HCT116 (cell line): ENCODE measurements around the gene FAM20C. TPM values are rescaled to one million over a fixed set of nuclear protein-coding genes. Genes with fewer than 3 reads are reported as not detected.

Source experiments
- ATAC-seq: fragments of 200-7000 bp; cut with Tn5 transposase; 2 replicates; pipeline ENCODE4 v1.9.1; 2020; ENCODE audit warnings: mild to moderate bottlenecking, moderate library complexity
- BruUV-seq: library from RNA; stranded (reverse); fragments of 400-500 nt; replicated peaks from 2 replicates; lab custom pipeline; 2021; lab: Mats Ljungman, UMichigan
- CTCF ChIA-PET: fragments of 300-600 bp; sonication (Branson Sonifier 250); formaldehyde crosslinking; loops from one replicate; lab custom pipeline; 2021; ENCODE audit warnings: antibody characterized with exemption; lab: Charles Lee
- POLR2A ChIA-PET: fragments of 300-600, 350-600 bp; sonication (Branson Sonifier 250); formaldehyde crosslinking; loops from one replicate; lab custom pipeline; 2021; ENCODE audit warnings: antibody characterized with exemption; lab: Charles Lee
- RAD21 ChIA-PET, 2 experiments: fragments of 300-600 bp; sonication (Branson Sonifier 250); formaldehyde crosslinking; loops; one replicate each; lab custom pipeline; 2023; ENCODE audit warnings: low total read pairs in 2 of 2; ENCODE audit not compliant: uncharacterized antibody in 2 of 2, unreplicated experiment in 2 of 2, low non-redundant PET in 1 of 2; lab: Charles Lee
- DNase-seq: peaks from one replicate; pipeline ENCODE4 v3.0.0-alpha.2; 2010; ENCODE audit warnings: low read depth, low spot score
- H2AFZ ChIP-seq: fragments of 200-600 bp; shearing (Covaris generic), sonication (generic); 2 replicates; pipeline ENCODE4 v1.6.1; 2017; ENCODE audit warnings: low read depth, mixed run types, mixed read lengths, antibody characterized with exemption, low read length; ENCODE audit not compliant: poor library complexity, severe bottlenecking
- H3K27ac ChIP-seq: 2 replicates; pipeline ENCODE4 v1.5.1; 2012; ENCODE audit warnings: low read depth, low read length
- H3K27me3 ChIP-seq: fragments of 200-600 bp; sonication (generic); 2 replicates; pipeline ENCODE4 v1.6.1; 2016; ENCODE audit warnings: mixed run types, low read length, mixed read lengths; ENCODE audit not compliant: insufficient read depth
- H3K36me3 ChIP-seq, 2 experiments: fragments of 200-500 bp in 1 of 2; fragments of 200-600 bp in 1 of 2; sonication (Bioruptor generic) in 1 of 2; sonication (generic) in 1 of 2; 2 replicates each; pipeline versions ENCODE4 v1.5.1 to v1.6.1; 2014 to 2016; ENCODE audit warnings: low read length in 2 of 2, inconsistent platforms in 1 of 2, mixed read lengths in 1 of 2, mixed run types in 1 of 2; ENCODE audit not compliant: insufficient read depth in 2 of 2, control insufficient read depth in 1 of 2
- H3K4me1 ChIP-seq, 2 experiments: fragments of 200-600 bp in 1 of 2; sonication (generic) in 1 of 2; 2 replicates each; pipeline versions ENCODE4 v1.5.1 to v1.6.1; 2012 to 2017; ENCODE audit warnings: low read length in 2 of 2, inconsistent platforms in 1 of 2, mild to moderate bottlenecking in 1 of 2, mixed read lengths in 1 of 2, mixed run types in 1 of 2, moderate library complexity in 1 of 2; ENCODE audit not compliant: insufficient read depth in 2 of 2, control insufficient read depth in 1 of 2
- H3K4me2 ChIP-seq: fragments of 200-600 bp; sonication (generic); 2 replicates; pipeline ENCODE4 v1.6.1; 2017; ENCODE audit warnings: mixed run types, low read length, mixed read lengths
- H3K4me3 ChIP-seq, 2 experiments: fragments of 200-600 bp in 1 of 2; sonication (generic) in 1 of 2; replicated peaks in 1 of 2; 2 replicates each; pipeline ENCODE4 v1.5.1; 2011 to 2016; ENCODE audit warnings: low read length in 2 of 2, control low read depth in 1 of 2, low read depth in 1 of 2, mild to moderate bottlenecking in 1 of 2, mixed read lengths in 1 of 2, mixed run types in 1 of 2
- H3K79me2 ChIP-seq: fragments of 200-600 bp; sonication (generic); 2 replicates; pipeline ENCODE4 v1.6.1; 2017; ENCODE audit warnings: mild to moderate bottlenecking, mixed run types, low read length, moderate library complexity, mixed read lengths; ENCODE audit not compliant: insufficient read depth
- H3K9ac ChIP-seq: fragments of 200-600 bp; sonication (generic); 2 replicates; pipeline ENCODE4 v1.6.1; 2016; ENCODE audit warnings: low read length, mixed read lengths
- H3K9me2 ChIP-seq: fragments of 200-600 bp; sonication (generic), shearing (Covaris generic); 2 replicates; pipeline ENCODE4 v1.6.1; 2017; ENCODE audit warnings: mixed run types, mild to moderate bottlenecking, moderate library complexity; ENCODE audit not compliant: insufficient read depth
- H3K9me3 ChIP-seq, 2 experiments: fragments of 200-500 bp in 1 of 2; fragments of 200-600 bp in 1 of 2; sonication (Bioruptor generic) in 1 of 2; sonication (generic) in 1 of 2; 2 replicates each; pipeline ENCODE4 v1.6.1; 2014 to 2017; ENCODE audit warnings: low read length in 2 of 2, mixed read lengths in 2 of 2, inconsistent platforms in 1 of 2, low read depth in 1 of 2, mild to moderate bottlenecking in 1 of 2, mixed run types in 1 of 2, moderate library complexity in 1 of 2; ENCODE audit not compliant: control insufficient read depth in 1 of 2, insufficient read depth in 1 of 2
- H4K20me1 ChIP-seq: fragments of 200-600 bp; sonication (generic), shearing (Covaris generic); 2 replicates; pipeline ENCODE4 v1.6.1; 2017; ENCODE audit warnings: mixed run types, mild to moderate bottlenecking, moderate library complexity; ENCODE audit not compliant: insufficient read depth
- CEBPB ChIP-seq: IDR thresholded peaks from 2 replicates; pipeline ENCODE4 v1.6.1; 2012; ENCODE audit warnings: low read depth
- EZH2 ChIP-seq: fragments of 200-600 bp; sonication (generic); IDR thresholded peaks from 2 replicates; pipeline ENCODE4 v1.6.1; 2017; ENCODE audit warnings: antibody characterized with exemption, mixed run types
- JUND ChIP-seq: IDR thresholded peaks from 2 replicates; pipeline ENCODE4 v1.6.1; 2012
- POLR2AphosphoS5 ChIP-seq: IDR thresholded peaks from 2 replicates; pipeline ENCODE4 v1.6.1; 2011; ENCODE audit warnings: mild to moderate bottlenecking, low read depth, low read length, moderate library complexity
- SIN3A ChIP-seq: IDR thresholded peaks from 2 replicates; pipeline ENCODE4 v1.6.1; 2012; ENCODE audit warnings: low read depth
- SP1 ChIP-seq: IDR thresholded peaks from 2 replicates; pipeline ENCODE4 v1.6.1; 2012; ENCODE audit warnings: low read depth
- SRF ChIP-seq: IDR thresholded peaks from 2 replicates; pipeline ENCODE4 v1.6.1; 2012; ENCODE audit warnings: low read depth
- TCF7L2 ChIP-seq: IDR thresholded peaks from 2 replicates; pipeline ENCODE4 v1.7.0; 2011; ENCODE audit warnings: borderline replicate concordance, inconsistent platforms; ENCODE audit not compliant: insufficient read depth, insufficient read length; ENCODE audit errors: extremely low read depth
- YY1 ChIP-seq: IDR thresholded peaks from 2 replicates; pipeline ENCODE4 v1.6.1; 2011; ENCODE audit warnings: low read length, low read depth, moderate library complexity, mild to moderate bottlenecking; ENCODE audit not compliant: insufficient replicate concordance; ENCODE audit errors: extremely low read depth
- ZBTB33 ChIP-seq: IDR thresholded peaks from 2 replicates; pipeline ENCODE4 v1.6.1; 2011; ENCODE audit warnings: mild to moderate bottlenecking, low read length, moderate library complexity; ENCODE audit not compliant: insufficient replicate concordance; ENCODE audit errors: extremely low read depth
- intact Hi-C: fragments of 100-400 bp; cut with micrococcal nuclease; formaldehyde crosslinking; loops from 2 replicates; pipeline ENCODE4 v1.10.0; 2022
- total RNA-seq: library from RNA; stranded (reverse); gene quantifications from one replicate; pipeline ENCODE4 v1.2.1, GENCODE V29; 2021; ENCODE audit not compliant: unreplicated experiment

The FAM20C gene
- total RNA-seq, 1 experiment from 2014 or later = 27.1 TPM

GRCh38 chr7:304574-305409 lies 112.4 kb downstream of the FAM20C start:
- TF ChIP-seq SP1 = no peak
- TF ChIP-seq TCF7L2 = no peak
- no peak for TF ChIP-seq YY1
- TF ChIP-seq SRF = no peak
- no peak for TF ChIP-seq POLR2AphosphoS5
- TF ChIP-seq ZBTB33 = no peak
- no peak for TF ChIP-seq JUND
- TF ChIP-seq SIN3A = no peak
- TF ChIP-seq EZH2 = no peak
- TF ChIP-seq CEBPB = no peak
- no peak overlapping the region for H3K4me2 ChIP-seq
- H2AFZ ChIP-seq = no peak overlapping the region
- ChIA-PET CTCF (no interaction called here), POLR2A (no interaction called here), RAD21 (no interaction called here)
- no peak for ATAC-seq
- H3K9me2 ChIP-seq = no peaks in the 10 kb centered on the region
- no peaks in the 10 kb centered on the region for H3K27me3 ChIP-seq
- H3K9me3 ChIP-seq = peaks cover 0 to 3% of the 10 kb centered on the region in 2 experiments; a peak in 2 of 4 replicates
- H3K79me2 ChIP-seq = no peaks in the 10 kb centered on the region
- intact Hi-C loops = no loop called here
- BruUV-seq = no TSS peak
- no peaks in the 10 kb centered on the region for H3K4me1 ChIP-seq
- H4K20me1 ChIP-seq = no peaks in the 10 kb centered on the region
- no peak for DNase-seq
- no peaks in the 10 kb centered on the region for H3K36me3 ChIP-seq
- no peak overlapping the region for H3K9ac ChIP-seq
- no peak overlapping the region for H3K4me3 ChIP-seq
- no peak overlapping the region for H3K27ac ChIP-seq
